Measurements from ENCODE around the gene NRAP. TPM values are rescaled to one million over a fixed set of nuclear protein-coding genes. Genes with fewer than 3 reads are reported as not detected.

NRAP gene
- polyA plus RNA-seq, 1 of the 3 experiments (the other 2 are of a cell fraction): not detected

DNA sequence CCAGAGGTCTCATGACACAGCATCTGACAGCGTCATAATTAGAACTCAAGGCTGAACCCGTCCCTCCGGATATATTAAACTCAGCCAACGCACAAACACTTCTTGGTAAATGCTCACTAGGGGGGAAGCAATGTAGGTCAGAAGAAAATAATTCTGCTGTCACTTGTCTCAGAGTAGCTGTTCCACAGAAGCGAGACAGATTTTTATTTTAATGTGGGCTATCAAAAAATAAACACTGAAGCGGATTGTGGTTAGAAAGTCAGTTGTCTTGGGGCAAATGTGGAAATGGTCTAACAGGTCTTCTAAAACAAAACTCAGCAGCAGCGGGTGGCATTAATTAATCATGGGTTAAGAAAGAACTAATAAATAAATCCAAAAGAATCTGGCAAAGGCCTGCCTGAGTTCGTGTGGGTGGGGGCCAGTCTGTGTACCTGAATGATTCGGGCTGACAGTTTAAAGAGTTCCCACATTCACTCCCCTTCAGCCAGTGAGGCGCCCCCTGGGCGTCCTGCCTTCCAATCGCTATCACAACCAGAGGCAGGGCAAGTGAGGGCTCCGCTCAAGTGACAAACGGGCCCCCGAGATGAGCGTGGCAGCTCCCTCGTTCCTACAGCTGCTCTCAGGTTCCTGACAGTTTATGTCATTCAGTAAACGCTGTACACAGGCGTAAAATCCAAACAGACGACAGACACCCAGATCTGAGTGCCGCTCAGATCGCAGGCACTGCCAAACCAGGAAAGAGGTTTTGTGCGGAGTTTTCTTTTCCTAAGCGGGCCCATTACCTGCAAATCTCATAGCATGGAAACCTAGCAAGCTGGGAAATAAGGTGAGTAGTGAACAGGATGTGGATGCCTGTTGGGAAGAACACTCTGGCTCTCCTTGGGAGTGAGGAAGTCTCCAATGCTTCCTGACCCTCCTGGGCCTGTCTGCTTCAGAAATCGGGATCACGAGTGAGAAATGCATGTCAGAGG, 52.9 kb downstream of the NRAP start:
- Histone ChIP-seq H3K9ac (no peak overlapping the region), H2AFZ (ENCODE audit: low read depth) (no peak overlapping the region), H3K4me3 (ENCODE audit: low read depth in 2 of 2, low read length in 1 of 2) (no peak overlapping the region), H3K9me3 (no peaks in the 10 kb centered on the region), H3K4me2 (no peak overlapping the region), H3K9me2 (no peaks in the 10 kb centered on the region), H3K27ac (ENCODE audit: low read depth in 2 of 2, low read length in 1 of 2) (no peak overlapping the region), H3K4me1 (ENCODE audit: control insufficient read depth in 1 of 2, insufficient read depth in 2 of 2, low read depth in 1 of 2, low read length in 1 of 2) (no peaks in the 10 kb centered on the region; a peak in 1 of 4 replicates), H3K79me2 (ENCODE audit: insufficient read depth) (no peaks in the 10 kb centered on the region), H3K27me3 (ENCODE audit: insufficient read depth) (peaks cover 15% of the 10 kb centered on the region; the same call in 1 of the 2 replicates), H4K20me1 (ENCODE audit: insufficient read depth) (no peaks in the 10 kb centered on the region), H3F3A (replicated peaks; ENCODE audit: insufficient read depth) (no peaks in the 10 kb centered on the region), H3K36me3 (replicated peaks in 1 of 2; ENCODE audit: control insufficient read depth in 1 of 2, insufficient read depth in 2 of 2, low read length in 1 of 2) (no peaks in the 10 kb centered on the region)
- 60% methylated on average over 26 of the region's 26 CpGs for WGBS (ENCODE audit: low lambda C conversion rate)
- TF ChIP-seq TEAD4 (IDR thresholded peaks at IDR 0.05; ENCODE audit: borderline replicate concordance, insufficient read depth) (no peak), SMC3 (IDR thresholded peaks at IDR 0.05; ENCODE audit: low read depth, low read length) (no peak), YY1 (IDR thresholded peaks at IDR 0.05; ENCODE audit: low read depth) (no peak), EZH2phosphoT487 (IDR thresholded peaks at IDR 0.05; ENCODE audit: borderline replicate concordance, low read depth) (no peak), EP300 (IDR thresholded peaks at IDR 0.05; ENCODE audit: borderline replicate concordance in 1 of 2, low read depth in 1 of 2, low read length in 1 of 2) (no peak), RXRA (IDR thresholded peaks at IDR 0.05; ENCODE audit: borderline replicate concordance, low read depth) (no peak), SIN3A (IDR thresholded peaks at IDR 0.05; ENCODE audit: borderline replicate concordance, low read depth, low read length) (no peak), MEF2A (IDR thresholded peaks at IDR 0.05; ENCODE audit: borderline replicate concordance, low read depth) (no peak), RCOR1 (IDR thresholded peaks at IDR 0.05; ENCODE audit: low read length) (no peak), TCF12 (IDR thresholded peaks at IDR 0.05) (no peak), POLR2AphosphoS5 (IDR thresholded peaks at IDR 0.05; ENCODE audit: low read depth, low read length) (no peak), JUND (IDR thresholded peaks at IDR 0.05) (no peak), NFIC (IDR thresholded peaks at IDR 0.05; ENCODE audit: borderline replicate concordance) (no peak), FOXM1 (IDR thresholded peaks at IDR 0.05; ENCODE audit: low read depth) (no peak)
- TF ChIP-seq, protein P1, sequence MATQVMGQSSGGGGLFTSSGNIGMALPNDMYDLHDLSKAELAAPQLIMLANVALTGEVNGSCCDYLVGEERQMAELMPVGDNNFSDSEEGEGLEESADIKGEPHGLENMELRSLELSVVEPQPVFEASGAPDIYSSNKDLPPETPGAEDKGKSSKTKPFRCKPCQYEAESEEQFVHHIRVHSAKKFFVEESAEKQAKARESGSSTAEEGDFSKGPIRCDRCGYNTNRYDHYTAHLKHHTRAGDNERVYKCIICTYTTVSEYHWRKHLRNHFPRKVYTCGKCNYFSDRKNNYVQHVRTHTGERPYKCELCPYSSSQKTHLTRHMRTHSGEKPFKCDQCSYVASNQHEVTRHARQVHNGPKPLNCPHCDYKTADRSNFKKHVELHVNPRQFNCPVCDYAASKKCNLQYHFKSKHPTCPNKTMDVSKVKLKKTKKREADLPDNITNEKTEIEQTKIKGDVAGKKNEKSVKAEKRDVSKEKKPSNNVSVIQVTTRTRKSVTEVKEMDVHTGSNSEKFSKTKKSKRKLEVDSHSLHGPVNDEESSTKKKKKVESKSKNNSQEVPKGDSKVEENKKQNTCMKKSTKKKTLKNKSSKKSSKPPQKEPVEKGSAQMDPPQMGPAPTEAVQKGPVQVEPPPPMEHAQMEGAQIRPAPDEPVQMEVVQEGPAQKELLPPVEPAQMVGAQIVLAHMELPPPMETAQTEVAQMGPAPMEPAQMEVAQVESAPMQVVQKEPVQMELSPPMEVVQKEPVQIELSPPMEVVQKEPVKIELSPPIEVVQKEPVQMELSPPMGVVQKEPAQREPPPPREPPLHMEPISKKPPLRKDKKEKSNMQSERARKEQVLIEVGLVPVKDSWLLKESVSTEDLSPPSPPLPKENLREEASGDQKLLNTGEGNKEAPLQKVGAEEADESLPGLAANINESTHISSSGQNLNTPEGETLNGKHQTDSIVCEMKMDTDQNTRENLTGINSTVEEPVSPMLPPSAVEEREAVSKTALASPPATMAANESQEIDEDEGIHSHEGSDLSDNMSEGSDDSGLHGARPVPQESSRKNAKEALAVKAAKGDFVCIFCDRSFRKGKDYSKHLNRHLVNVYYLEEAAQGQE (IDR thresholded peaks at IDR 0.05; ENCODE audit: low read depth, low read length): no peak
- TF ChIP-seq, protein P2, sequence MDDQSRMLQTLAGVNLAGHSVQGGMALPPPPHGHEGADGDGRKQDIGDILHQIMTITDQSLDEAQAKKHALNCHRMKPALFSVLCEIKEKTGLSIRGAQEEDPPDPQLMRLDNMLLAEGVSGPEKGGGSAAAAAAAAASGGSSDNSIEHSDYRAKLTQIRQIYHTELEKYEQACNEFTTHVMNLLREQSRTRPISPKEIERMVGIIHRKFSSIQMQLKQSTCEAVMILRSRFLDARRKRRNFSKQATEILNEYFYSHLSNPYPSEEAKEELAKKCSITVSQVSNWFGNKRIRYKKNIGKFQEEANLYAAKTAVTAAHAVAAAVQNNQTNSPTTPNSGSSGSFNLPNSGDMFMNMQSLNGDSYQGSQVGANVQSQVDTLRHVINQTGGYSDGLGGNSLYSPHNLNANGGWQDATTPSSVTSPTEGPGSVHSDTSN (IDR thresholded peaks at IDR 0.05): no peak
- TF ChIP-seq, protein P3, sequence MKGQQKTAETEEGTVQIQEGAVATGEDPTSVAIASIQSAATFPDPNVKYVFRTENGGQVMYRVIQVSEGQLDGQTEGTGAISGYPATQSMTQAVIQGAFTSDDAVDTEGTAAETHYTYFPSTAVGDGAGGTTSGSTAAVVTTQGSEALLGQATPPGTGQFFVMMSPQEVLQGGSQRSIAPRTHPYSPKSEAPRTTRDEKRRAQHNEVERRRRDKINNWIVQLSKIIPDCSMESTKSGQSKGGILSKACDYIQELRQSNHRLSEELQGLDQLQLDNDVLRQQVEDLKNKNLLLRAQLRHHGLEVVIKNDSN (IDR thresholded peaks at IDR 0.05; ENCODE audit: borderline replicate concordance, low read depth): no peak
- TF ChIP-seq, protein P4, sequence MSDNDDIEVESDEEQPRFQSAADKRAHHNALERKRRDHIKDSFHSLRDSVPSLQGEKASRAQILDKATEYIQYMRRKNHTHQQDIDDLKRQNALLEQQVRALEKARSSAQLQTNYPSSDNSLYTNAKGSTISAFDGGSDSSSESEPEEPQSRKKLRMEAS (IDR thresholded peaks at IDR 0.05; ENCODE audit: low read depth): no peak
- TF ChIP-seq, protein P5, sequence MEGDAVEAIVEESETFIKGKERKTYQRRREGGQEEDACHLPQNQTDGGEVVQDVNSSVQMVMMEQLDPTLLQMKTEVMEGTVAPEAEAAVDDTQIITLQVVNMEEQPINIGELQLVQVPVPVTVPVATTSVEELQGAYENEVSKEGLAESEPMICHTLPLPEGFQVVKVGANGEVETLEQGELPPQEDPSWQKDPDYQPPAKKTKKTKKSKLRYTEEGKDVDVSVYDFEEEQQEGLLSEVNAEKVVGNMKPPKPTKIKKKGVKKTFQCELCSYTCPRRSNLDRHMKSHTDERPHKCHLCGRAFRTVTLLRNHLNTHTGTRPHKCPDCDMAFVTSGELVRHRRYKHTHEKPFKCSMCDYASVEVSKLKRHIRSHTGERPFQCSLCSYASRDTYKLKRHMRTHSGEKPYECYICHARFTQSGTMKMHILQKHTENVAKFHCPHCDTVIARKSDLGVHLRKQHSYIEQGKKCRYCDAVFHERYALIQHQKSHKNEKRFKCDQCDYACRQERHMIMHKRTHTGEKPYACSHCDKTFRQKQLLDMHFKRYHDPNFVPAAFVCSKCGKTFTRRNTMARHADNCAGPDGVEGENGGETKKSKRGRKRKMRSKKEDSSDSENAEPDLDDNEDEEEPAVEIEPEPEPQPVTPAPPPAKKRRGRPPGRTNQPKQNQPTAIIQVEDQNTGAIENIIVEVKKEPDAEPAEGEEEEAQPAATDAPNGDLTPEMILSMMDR (IDR thresholded peaks at IDR 0.05): no peak
- TF ChIP-seq, protein P6, sequence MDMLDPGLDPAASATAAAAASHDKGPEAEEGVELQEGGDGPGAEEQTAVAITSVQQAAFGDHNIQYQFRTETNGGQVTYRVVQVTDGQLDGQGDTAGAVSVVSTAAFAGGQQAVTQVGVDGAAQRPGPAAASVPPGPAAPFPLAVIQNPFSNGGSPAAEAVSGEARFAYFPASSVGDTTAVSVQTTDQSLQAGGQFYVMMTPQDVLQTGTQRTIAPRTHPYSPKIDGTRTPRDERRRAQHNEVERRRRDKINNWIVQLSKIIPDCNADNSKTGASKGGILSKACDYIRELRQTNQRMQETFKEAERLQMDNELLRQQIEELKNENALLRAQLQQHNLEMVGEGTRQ (IDR thresholded peaks at IDR 0.05; ENCODE audit: borderline replicate concordance, low read depth, low read length): no peak
- ChIA-PET CTCF (no interaction called here), POLR2A (no interaction called here)
- DNase-seq: no peak
